Calu3 (cell line): ENCODE data around the gene XRCC3. TPM values are rescaled to one million over a fixed set of nuclear protein-coding genes. Genes with fewer than 3 reads are reported as not detected.

Experiments
- BruUV-seq: library from RNA; stranded (reverse); fragments of 400-500 nt; replicated peaks from 2 replicates; lab custom pipeline; 2021; lab: Mats Ljungman, UMichigan
- CTCF ChIA-PET: fragments of 300-600 bp; sonication (Branson Sonifier 250); formaldehyde crosslinking; loops from one replicate; lab custom pipeline; 2022; ENCODE audit warnings: antibody characterized with exemption; lab: Charles Lee
- DNase-seq: peaks from one replicate; pipeline ENCODE4 v3.0.0; 2022
- H3K27ac Mint-ChIP-seq: one replicate; pipeline ENCODE4 v1.8.0; 2022; ENCODE audit warnings: mixed read lengths; ENCODE audit not compliant: unreplicated experiment
- H3K27me3 Mint-ChIP-seq: one replicate; pipeline ENCODE4 v1.8.0; 2022; ENCODE audit warnings: mixed read lengths; ENCODE audit not compliant: unreplicated experiment
- H3K36me3 Mint-ChIP-seq: one replicate; pipeline ENCODE4 v1.8.0; 2022; ENCODE audit warnings: mild to moderate bottlenecking, moderate library complexity, mixed read lengths; ENCODE audit not compliant: insufficient read depth, unreplicated experiment
- H3K4me1 Mint-ChIP-seq: one replicate; pipeline ENCODE4 v1.8.0; 2022; ENCODE audit warnings: mild to moderate bottlenecking, low read depth, mixed read lengths; ENCODE audit not compliant: unreplicated experiment
- H3K4me3 Mint-ChIP-seq: one replicate; pipeline ENCODE4 v1.8.0; 2022; ENCODE audit warnings: mild to moderate bottlenecking, low read depth, moderate library complexity, mixed read lengths; ENCODE audit not compliant: unreplicated experiment
- H3K9me3 Mint-ChIP-seq: one replicate; pipeline ENCODE4 v1.8.0; 2022; ENCODE audit warnings: low read depth, mixed read lengths; ENCODE audit not compliant: unreplicated experiment
- intact Hi-C: fragments of 100-400 bp; cut with micrococcal nuclease; formaldehyde crosslinking; loops from one replicate; pipeline ENCODE4 v1.10.0; 2022; ENCODE audit not compliant: unreplicated experiment
- total RNA-seq: library from RNA; stranded (reverse); gene quantifications from 2 replicates; pipeline ENCODE4 v1.2.3, GENCODE V29; 2022
- TF ChIP-seq, protein P1 (sequence below): fragments of 200-600 bp; IDR thresholded peaks from one replicate; pipeline ENCODE4 v1.8.0; 2022; ENCODE audit warnings: antibody characterized with exemption; ENCODE audit not compliant: unreplicated experiment

XRCC3 gene
- total RNA-seq, 1 experiment from 2014 or later: 48.6 TPM

DNA sequence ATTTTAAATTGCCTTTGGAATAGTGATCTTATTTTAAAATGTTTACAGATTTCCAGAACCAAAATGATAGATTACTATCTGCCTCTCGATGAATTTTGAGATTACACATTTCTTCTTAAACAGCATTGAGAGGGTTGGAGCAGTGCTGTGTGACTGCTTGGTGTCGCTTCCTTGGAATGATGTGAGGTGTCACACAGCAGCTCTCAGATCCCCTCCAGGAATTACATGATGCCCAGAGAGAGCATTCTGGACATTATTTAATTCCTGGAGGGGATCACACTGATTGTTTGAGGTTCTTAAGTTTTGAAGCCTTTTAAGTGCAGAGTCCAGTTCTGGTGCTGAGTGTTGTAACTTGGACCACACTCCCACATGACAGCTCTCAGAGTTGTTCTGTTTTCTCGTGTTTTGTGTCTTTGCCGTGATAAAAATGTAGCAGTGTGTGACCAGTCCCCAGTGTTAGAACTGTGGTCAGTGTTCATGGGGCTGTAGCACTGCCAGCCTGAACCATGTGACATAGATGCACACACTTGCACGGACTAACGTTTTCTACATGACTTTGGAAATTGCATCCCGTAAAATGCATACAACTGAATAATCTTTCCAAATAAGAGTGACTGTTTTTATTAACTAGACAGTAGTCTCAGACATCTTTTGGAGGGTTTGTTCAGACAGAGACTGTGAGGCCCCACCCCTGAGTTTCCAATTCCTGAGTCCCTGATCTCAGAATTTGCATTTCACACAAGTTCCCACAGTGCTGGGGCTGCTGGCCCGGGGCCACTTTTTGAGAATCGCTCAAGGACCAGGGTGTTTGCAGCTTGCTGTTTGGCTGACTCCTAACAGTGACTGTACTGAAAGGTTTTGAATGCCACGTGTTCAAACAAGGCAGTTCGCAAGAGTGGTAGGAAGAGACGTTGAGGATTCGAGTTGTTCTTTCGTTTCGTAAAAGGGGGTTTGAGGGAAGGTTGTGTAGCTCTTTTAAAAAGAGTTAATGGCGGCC lies 26.0 kb downstream of the XRCC3 start:
- no peak for DNase-seq
- H3K4me3 Mint-ChIP-seq: no peak overlapping the region
- TF ChIP-seq, protein P1, sequence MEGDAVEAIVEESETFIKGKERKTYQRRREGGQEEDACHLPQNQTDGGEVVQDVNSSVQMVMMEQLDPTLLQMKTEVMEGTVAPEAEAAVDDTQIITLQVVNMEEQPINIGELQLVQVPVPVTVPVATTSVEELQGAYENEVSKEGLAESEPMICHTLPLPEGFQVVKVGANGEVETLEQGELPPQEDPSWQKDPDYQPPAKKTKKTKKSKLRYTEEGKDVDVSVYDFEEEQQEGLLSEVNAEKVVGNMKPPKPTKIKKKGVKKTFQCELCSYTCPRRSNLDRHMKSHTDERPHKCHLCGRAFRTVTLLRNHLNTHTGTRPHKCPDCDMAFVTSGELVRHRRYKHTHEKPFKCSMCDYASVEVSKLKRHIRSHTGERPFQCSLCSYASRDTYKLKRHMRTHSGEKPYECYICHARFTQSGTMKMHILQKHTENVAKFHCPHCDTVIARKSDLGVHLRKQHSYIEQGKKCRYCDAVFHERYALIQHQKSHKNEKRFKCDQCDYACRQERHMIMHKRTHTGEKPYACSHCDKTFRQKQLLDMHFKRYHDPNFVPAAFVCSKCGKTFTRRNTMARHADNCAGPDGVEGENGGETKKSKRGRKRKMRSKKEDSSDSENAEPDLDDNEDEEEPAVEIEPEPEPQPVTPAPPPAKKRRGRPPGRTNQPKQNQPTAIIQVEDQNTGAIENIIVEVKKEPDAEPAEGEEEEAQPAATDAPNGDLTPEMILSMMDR: no peak
- H3K27me3 Mint-ChIP-seq: no peaks in the 10 kb centered on the region
- no peak overlapping the region for H3K27ac Mint-ChIP-seq
- H3K9me3 Mint-ChIP-seq: no peaks in the 10 kb centered on the region
- CTCF ChIA-PET: no interaction called here
- BruUV-seq: no TSS peak
- peaks cover 45% of the 10 kb centered on the region for H3K36me3 Mint-ChIP-seq
- intact Hi-C loops: no loop called here
- no peaks in the 10 kb centered on the region for H3K4me1 Mint-ChIP-seq

DNA sequence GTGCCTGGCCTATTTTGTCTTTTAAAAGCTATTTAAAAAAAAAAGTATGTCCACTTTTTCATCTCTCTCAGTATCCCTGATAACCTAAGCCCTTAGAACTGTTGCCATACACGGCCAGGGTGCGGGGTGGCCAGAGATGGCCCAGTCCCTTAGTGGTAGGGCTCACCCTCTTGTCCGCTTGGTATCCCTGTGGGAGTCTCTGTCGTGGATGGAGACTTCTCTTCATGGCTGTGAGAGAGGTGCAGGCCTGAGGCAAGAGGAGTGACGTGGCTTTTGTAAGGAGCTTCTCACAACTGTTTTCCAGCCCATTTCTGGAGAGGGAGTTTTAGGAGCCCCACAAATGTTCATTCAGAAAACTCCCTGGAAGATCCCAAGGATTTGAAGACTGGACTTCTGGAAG lies 26.8 kb downstream of the XRCC3 start:
- BruUV-seq: no TSS peak
- no peak overlapping the region for H3K27ac Mint-ChIP-seq
- intact Hi-C loops: no loop called here
- no peaks in the 10 kb centered on the region for H3K9me3 Mint-ChIP-seq
- no peak for DNase-seq
- no peak overlapping the region for H3K4me3 Mint-ChIP-seq
- H3K27me3 Mint-ChIP-seq: no peaks in the 10 kb centered on the region
- H3K4me1 Mint-ChIP-seq: no peaks in the 10 kb centered on the region
- peaks cover 43% of the 10 kb centered on the region for H3K36me3 Mint-ChIP-seq
- CTCF ChIA-PET: no interaction called here
- TF ChIP-seq, protein P1: no peak

DNA sequence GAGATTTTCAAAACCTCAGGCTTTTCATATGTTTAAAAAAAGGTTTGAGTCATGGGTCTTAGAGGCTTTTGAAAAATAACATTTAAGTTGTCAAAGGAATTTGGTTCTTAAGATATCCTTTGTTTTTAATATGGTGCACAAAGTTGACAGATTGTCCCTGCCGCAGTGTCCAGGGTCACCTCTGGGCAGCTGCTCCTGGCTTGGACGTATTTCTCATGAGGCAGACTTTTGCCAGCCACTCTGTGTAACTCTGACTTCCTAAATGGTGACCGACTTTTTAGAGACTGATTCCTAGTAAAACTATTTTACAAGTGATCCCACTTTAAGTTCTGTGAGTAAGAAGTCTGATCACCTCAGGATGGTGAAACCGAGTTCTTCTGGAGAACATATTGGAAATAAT lies 27.5 kb downstream of the XRCC3 start:
- no peaks in the 10 kb centered on the region for H3K4me1 Mint-ChIP-seq
- intact Hi-C loops: no loop called here
- DNase-seq: no peak
- no peaks in the 10 kb centered on the region for H3K27me3 Mint-ChIP-seq
- no TSS peak for BruUV-seq
- H3K9me3 Mint-ChIP-seq: no peaks in the 10 kb centered on the region
- H3K36me3 Mint-ChIP-seq: peaks cover 45% of the 10 kb centered on the region
- no peak overlapping the region for H3K4me3 Mint-ChIP-seq
- CTCF ChIA-PET: no interaction called here
- TF ChIP-seq, protein P1: no peak
- no peak overlapping the region for H3K27ac Mint-ChIP-seq

DNA sequence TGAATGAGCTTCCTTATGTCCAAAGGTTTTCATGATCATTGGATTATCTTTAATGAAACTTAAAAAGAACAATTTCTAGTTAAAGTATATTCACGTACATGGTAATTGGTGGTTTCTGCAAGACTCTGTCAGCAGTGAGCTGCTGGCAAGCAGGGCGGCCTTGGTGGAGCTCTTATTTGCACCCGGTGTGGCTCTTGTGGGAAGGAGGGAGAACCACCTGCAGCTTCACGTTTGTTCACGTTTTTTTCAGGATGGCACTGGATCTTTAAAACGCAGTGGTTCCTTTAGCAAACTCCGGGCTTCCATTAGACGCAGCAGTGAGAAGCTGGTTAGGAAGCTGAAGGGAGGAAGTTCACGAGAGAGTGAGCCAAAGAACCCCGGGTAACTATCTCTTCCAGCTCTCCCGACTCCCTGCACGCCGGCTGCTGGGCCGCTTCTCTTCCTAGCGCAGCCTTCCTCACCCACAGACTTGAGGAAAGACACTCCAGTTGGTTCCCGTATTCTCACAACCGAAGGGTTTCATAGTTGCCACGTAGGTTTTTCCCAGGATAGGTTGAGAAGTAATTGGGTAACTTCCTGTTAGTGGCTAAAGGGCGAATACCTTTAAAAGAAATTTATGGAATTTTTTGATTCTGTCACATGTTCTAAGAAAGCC lies 28.3 kb downstream of the XRCC3 start:
- TF ChIP-seq, protein P1: no peak

More for the DNA sequence above, 28.3 kb downstream of the XRCC3 start:
- no peak for DNase-seq
- Mint-ChIP-seq H3K4me3 (no peak overlapping the region), H3K4me1 (no peaks in the 10 kb centered on the region), H3K27me3 (no peaks in the 10 kb centered on the region), H3K27ac (no peak overlapping the region), H3K36me3 (peaks cover 45% of the 10 kb centered on the region), H3K9me3 (no peaks in the 10 kb centered on the region)
- no TSS peak for BruUV-seq
- CTCF ChIA-PET: no interaction called here
- intact Hi-C loops: no loop called here
